ENCODE measurements around the gene GSTCD.

Gene GSTCD

DNA sequence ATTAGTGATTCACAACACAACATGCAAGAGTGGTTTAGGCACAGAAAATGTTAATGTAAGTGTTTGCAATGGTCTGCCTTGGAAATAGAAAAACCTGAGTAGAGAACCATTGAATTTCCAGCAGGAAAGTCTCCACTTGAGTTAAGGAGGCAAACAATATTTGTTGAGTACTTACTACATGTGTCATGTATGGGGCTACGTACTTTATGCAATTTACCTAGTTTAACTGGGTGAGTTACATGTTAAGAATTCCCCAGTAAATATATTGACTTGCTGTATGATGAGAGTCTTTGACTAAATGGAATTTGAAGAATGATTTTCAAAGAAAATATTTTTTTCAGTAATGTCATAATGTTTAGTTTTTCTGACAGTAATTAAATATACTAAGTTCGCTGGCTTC is 178.9 kb downstream of the GSTCD start:
- DNase-seq (ENCODE audit: low read depth in 2 of 3, low spot score in 1 of 3): no peak

DNA sequence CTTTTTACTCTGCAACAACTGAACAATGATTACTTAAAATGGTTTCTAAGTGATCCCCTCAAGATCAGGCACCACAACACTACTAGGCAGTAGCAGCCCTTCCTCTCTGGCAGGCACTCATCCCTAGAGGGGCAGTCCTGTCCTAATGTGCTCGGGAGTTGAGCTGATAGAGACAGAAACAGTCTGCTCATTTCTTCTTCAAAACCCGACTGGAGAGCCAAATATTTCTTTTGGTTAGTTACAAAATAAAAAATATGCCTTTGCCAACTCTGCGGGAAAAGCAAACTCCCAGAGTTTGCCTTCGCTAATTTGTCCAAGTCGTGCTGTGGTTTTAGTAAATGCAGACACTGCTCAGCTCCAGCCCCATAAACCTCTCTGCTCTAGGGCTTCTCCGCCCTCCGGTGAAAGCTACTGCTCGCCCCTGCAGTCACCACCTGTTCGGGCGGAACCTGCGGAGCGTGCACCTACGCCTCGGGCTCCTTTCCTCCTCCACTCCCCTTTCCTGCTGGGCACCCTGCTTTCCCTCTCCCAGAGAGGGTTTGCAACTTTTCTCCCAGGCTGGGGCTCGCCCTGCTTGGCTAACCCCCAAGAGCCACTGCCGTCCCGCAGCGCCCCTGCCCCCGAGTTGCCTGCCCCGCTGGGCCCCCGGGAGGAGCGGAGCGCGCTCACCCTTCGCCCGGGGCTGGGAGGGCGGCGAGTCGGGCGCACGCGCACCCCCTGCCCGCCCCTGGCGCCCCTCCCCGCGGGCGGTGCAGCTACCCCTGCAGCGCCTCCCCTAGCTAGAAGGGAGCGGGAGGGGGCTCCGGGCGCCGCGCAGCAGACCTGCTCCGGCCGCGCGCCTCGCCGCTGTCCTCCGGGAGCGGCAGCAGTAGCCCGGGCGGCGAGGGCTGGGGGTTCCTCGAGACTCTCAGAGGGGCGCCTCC is 186.3 kb downstream of the GSTCD start, which contains the start of gene NPNT:
Gene NPNT, plus strand, starts transcription at position 812 of the 923 bp plus-strand sequence. CDS start 182 bp downstream, outside the sequence.
- no peak for DNase-seq (ENCODE audit: low read depth in 2 of 3, low spot score in 1 of 3)

DNA sequence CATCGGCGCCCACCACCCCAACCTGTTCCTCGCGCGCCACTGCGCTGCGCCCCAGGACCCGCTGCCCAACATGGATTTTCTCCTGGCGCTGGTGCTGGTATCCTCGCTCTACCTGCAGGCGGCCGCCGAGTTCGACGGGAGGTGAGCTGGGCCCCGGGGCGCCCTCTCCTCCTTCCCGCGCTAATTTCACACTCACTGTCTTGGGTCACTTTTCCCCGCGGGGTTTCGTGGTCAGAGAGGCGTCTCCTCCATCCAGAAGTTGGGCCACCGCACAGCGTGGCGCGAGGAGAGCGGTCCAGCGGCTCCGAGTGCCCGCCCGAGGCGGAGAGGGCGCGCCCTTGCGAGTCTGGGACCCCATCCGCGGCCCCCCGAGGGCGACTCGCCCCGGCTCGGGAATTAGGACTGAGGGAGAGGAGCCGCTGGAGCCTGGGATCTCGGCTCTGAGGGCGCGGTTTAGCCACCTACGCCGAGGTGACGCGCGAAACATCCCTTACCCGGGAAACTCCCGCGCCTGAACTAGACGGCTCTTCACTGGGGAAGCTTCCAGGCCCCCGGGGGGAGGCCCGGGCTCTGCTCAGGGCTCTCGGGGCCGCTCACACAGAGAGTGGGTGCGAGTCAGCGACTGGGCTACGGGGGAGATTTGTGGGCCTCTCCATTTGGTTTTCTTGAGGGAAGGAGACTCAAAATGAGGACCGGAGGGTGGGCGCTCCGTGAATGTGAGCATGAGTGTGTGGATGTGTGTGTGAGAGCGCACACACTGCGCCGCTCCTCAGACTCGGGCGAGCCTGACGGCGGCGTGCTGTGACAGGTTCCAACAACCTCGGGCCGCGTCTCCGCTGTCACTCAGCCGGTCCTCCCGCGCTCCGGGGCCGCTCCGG is 187.2 kb downstream of the GSTCD start:
- no peak for DNase-seq (ENCODE audit: low read depth in 2 of 3, low spot score in 1 of 3)

DNA sequence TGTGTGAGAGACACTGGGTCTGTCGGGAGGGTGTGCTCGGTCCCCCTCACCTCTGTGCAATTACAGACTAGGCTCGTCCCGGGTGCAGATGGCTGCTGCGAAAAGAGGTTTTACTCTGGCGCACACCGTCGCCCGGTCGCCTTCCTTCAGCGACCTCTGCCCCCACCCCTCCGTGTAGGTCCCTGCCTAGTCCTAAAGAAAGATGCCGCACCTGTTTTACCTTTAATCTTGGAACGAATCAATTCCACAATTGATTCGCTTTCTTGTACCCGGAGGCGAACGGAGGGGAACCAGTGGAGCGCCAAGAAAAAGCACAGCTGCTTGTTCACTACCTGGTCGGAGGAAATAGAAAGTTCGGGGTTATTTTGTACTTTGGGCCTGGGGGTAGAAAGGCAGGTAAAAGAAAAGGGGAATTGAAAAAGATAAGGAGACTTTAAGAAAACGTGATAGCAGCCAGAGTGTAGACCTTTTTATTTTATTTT is 187.9 kb downstream of the GSTCD start:
- no peak for DNase-seq (ENCODE audit: low read depth in 2 of 3, low spot score in 1 of 3)
